C1 segment of cervical spinal cord (tissue), 14 donors: Measurements from ENCODE around the gene OR6K2.

ENCODE experiments used
- DNase-seq, 14 donors: peaks; one replicate each; lab custom pipeline; 2025; lab: John Stamatoyannopoulos, UW

OR6K2 gene

GRCh38 chr1:158686111-158687009 is 14.1 kb downstream of the OR6K2 start, which contains the start of gene SPTA1:
Gene SPTA1, minus strand, starts transcription at chr1:158686715. Its CDS starts 198 bp downstream, at chr1:158686517.
- DNase-seq = no peak

- no peak for DNase-seq
Observed at GRCh38 chr1:158685085-158685484, 15.4 kb downstream of the OR6K2 start.

GRCh38 chr1:158681606-158682005 is 18.8 kb downstream of the OR6K2 start:
- no peak for DNase-seq

- no peak for DNase-seq
Observed at GRCh38 chr1:158679289-158679688, 21.2 kb downstream of the OR6K2 start.

- DNase-seq = no peak
Observed at GRCh38 chr1:158675563-158676323, 24.7 kb downstream of the OR6K2 start.

- no peak for DNase-seq
Observed at GRCh38 chr1:158674302-158674701, 26.1 kb downstream of the OR6K2 start.

GRCh38 chr1:158666037-158666436 is 34.4 kb downstream of the OR6K2 start:
- DNase-seq = no peak

GRCh38 chr1:158654571-158654970 is 45.9 kb downstream of the OR6K2 start:
- no peak for DNase-seq

GRCh38 chr1:158654086-158654485 is 46.4 kb downstream of the OR6K2 start:
- no peak for DNase-seq

GRCh38 chr1:158652721-158653334 is 47.6 kb downstream of the OR6K2 start:
- DNase-seq = no peak
